Measurements from ENCODE around the gene SAA2. TPM values are rescaled to one million over a fixed set of nuclear protein-coding genes. Genes with fewer than 3 reads are reported as not detected.

SAA2 gene
- total and polyA plus RNA-seq, 10 of the 15 experiments (the other 5 are each of a cell fraction or from before 2014, with no cell fraction given) = 0.18 to 4.1 (median 0.28) TPM; not detected in 2

DNA sequence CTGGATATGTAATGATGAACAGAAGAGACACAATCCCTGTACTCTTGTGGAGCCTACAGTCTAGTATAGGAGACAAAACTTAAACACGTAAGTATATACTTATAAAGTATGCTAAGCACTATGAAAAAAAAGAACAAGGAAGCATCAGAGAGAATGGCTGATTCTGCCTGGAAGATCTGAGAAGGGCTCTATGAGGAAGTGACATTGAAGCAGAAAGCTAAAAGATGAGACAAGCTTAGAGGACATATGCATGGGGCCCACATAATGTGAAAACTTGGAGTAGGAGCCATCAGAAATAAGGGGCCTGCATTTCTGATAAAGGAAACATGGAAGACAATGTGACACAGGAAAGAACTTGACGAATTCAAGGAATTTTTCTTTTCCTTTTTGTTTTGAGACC is 34.2 kb upstream of the SAA2 start:
- no peaks in the 10 kb centered on the region for H3K79me2 ChIP-seq (ENCODE audit: control insufficient read depth, insufficient read depth, low read length)
- H3K27me3 ChIP-seq (replicated peaks in 1 of 2; ENCODE audit: control insufficient read depth in 2 of 2, insufficient read depth in 2 of 2, low read length in 1 of 2) = no peaks in the 10 kb centered on the region
- 54% methylated on average over 2 of the region's 2 CpGs for WGBS (ENCODE audit: insufficient coverage, insufficient replicate concordance, low lambda C conversion rate, missing lambda C conversion rate)
- intact Hi-C loops (cut with micrococcal nuclease; ENCODE audit: unreplicated experiment) = no loop called here
- H2AFZ ChIP-seq (ENCODE audit: control insufficient read depth, low read depth, low read length) = no peak overlapping the region
- ChIA-PET POLR2A (interaction anchor here (0.5 to 1.1 kb wide), 2 partner anchors 17 to 31 kb away, joined by 3 to 5 read pairs; no protein-coding TSS in a partner anchor), SMC1A (ENCODE audit: uncharacterized antibody, unreplicated experiment) (interaction anchor here (0.7 to 2.2 kb wide), 4 partner anchors 15 to 101 kb away, joined by 3 to 7 read pairs (median 4); partner anchors contain the start of gene HPS5), RAD21 (ENCODE audit: unreplicated experiment) (no interaction called here), CTCF (interaction anchor here (0.6 to 1.8 kb wide), 4 partner anchors 19 to 167 kb away, joined by 3 to 8 read pairs (median 6); no protein-coding TSS in a partner anchor)
- DNase-seq (ENCODE audit: low read depth, low spot score) (no peak), ATAC-seq (no peak), FAIRE-seq (no peak)
- no peaks in the 10 kb centered on the region for H3K9me3 ChIP-seq (replicated peaks; ENCODE audit: control insufficient read depth, insufficient read depth, low read length)
- H3K36me3 ChIP-seq (ENCODE audit: control insufficient read depth in 2 of 2, insufficient read depth in 2 of 2, low read length in 1 of 2) = peaks cover 14 to 48% of the 10 kb centered on the region in 2 experiments
- in situ Hi-C loops (cut with MboI) = no loop called here
- H3K4me2 ChIP-seq (ENCODE audit: control insufficient read depth, insufficient read depth) = no peak overlapping the region
- no peak overlapping the region for H3K4me3 ChIP-seq
- no peak for TF ChIP-seq BCL11A (IDR thresholded peaks at IDR 0.05; ENCODE audit: low read depth, low read length)
- no peak for TF ChIP-seq NFYB (IDR thresholded peaks at IDR 0.05; ENCODE audit: insufficient read depth, low read depth, low read length)
- no peak for TF ChIP-seq MTA2 (IDR thresholded peaks at IDR 0.05; ENCODE audit: low read depth)
- no peak for TF ChIP-seq PAX5 (IDR thresholded peaks at IDR 0.05; ENCODE audit: borderline replicate concordance, low read depth, low read length)
- TF ChIP-seq RAD51 (IDR thresholded peaks at IDR 0.05) = no peak
- TF ChIP-seq FOXM1 (IDR thresholded peaks at IDR 0.05; ENCODE audit: low read depth, low read length) = no peak
- no peak for TF ChIP-seq MEF2A (IDR thresholded peaks at IDR 0.05; ENCODE audit: insufficient read depth, low read depth, low read length)
- TF ChIP-seq ZNF274 (IDR thresholded peaks at IDR 0.05; ENCODE audit: insufficient read depth, insufficient read length) = no peak
- no peak for TF ChIP-seq SIX5 (IDR thresholded peaks at IDR 0.05; ENCODE audit: low read depth, low read length, severe bottlenecking)
- TF ChIP-seq, protein P1, sequence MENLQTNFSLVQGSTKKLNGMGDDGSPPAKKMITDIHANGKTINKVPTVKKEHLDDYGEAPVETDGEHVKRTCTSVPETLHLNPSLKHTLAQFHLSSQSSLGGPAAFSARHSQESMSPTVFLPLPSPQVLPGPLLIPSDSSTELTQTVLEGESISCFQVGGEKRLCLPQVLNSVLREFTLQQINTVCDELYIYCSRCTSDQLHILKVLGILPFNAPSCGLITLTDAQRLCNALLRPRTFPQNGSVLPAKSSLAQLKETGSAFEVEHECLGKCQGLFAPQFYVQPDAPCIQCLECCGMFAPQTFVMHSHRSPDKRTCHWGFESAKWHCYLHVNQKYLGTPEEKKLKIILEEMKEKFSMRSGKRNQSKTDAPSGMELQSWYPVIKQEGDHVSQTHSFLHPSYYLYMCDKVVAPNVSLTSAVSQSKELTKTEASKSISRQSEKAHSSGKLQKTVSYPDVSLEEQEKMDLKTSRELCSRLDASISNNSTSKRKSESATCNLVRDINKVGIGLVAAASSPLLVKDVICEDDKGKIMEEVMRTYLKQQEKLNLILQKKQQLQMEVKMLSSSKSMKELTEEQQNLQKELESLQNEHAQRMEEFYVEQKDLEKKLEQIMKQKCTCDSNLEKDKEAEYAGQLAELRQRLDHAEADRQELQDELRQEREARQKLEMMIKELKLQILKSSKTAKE (IDR thresholded peaks at IDR 0.05; ENCODE audit: low read depth, poor library complexity, severe bottlenecking) = no peak
- no peak for TF ChIP-seq KLF5 (IDR thresholded peaks at IDR 0.05; ENCODE audit: partially characterized antibody)
- no peak overlapping the region for H3K9ac ChIP-seq (ENCODE audit: control insufficient read depth, insufficient read depth, low read length)
- no peak overlapping the region for H3K27ac ChIP-seq (ENCODE audit: control insufficient read depth, insufficient read depth)
- peaks cover 11% of the 10 kb centered on the region for H3K4me1 ChIP-seq (ENCODE audit: control insufficient read depth, insufficient read depth, low read length)
- no TSS peak for BruUV-seq (replicated peaks)
- no peaks in the 10 kb centered on the region for H4K20me1 ChIP-seq (ENCODE audit: control insufficient read depth, insufficient read depth)
